ENCODE results near the gene LIN7C. TPM values are rescaled to one million over a fixed set of nuclear protein-coding genes. Genes with fewer than 3 reads are reported as not detected.

Gene LIN7C
- total RNA-seq, 1 experiment from 2014 or later = 26.6 TPM

DNA sequence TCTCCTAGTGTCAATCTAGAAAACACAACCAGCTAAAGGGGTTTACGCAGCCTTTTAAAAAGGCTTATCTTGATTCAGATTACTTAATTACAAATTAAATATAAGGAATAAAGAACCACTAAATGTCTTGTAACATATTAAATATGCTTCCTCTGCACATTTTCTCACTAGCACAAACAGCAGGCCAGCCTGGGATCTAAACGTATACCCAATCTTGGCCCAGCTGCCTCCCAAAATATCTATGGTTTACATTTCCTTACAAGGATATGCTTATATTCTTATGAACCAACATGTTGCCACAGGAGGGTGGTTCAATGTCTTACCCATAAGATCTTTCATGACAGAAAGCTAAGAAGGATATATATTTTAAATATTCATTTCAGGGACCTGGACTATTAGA lies 41.7 kb downstream of the LIN7C start:
- intact Hi-C loops (cut with micrococcal nuclease) = loop anchor here (1.0 kb wide), 1 partner anchor 9 kb away; no protein-coding TSS in a partner anchor
- POLR2A ChIA-PET (ENCODE audit: unreplicated experiment) = no interaction called here
- no peaks in the 10 kb centered on the region for H3F3A ChIP-seq (ENCODE audit: low read length, unreplicated experiment)
- H3K79me2 ChIP-seq (ENCODE audit: low read length) = peaks cover 97% of the 10 kb centered on the region
- no peaks in the 10 kb centered on the region for H3K9me3 ChIP-seq (ENCODE audit: low read length)
- DNase-seq = no peak
- no peaks in the 10 kb centered on the region for H3K9me2 ChIP-seq (replicated peaks; ENCODE audit: low read length)
- H3K4me3 ChIP-seq (ENCODE audit: low read length) = peak overlapping the region; percentile 32; the same call in 1 of the 2 replicates
- H3K9ac ChIP-seq (ENCODE audit: low read length) = no peak overlapping the region
- peak overlapping the region; percentile 74 for H3K27ac ChIP-seq (ENCODE audit: low read length)
- no peak for ATAC-seq
- no peak overlapping the region for H2AFZ ChIP-seq (ENCODE audit: low read length)
- BruUV-seq (replicated peaks) = no TSS peak
- peaks cover 68% of the 10 kb centered on the region for H3K4me1 ChIP-seq (ENCODE audit: insufficient read depth, low read length)
- H3K36me3 ChIP-seq (ENCODE audit: low read depth, low read length) = no peaks in the 10 kb centered on the region
- no peaks in the 10 kb centered on the region for H4K20me1 ChIP-seq (ENCODE audit: low read length)
- no peaks in the 10 kb centered on the region for H3K27me3 ChIP-seq (ENCODE audit: low read length)
- TF ChIP-seq, protein P1, sequence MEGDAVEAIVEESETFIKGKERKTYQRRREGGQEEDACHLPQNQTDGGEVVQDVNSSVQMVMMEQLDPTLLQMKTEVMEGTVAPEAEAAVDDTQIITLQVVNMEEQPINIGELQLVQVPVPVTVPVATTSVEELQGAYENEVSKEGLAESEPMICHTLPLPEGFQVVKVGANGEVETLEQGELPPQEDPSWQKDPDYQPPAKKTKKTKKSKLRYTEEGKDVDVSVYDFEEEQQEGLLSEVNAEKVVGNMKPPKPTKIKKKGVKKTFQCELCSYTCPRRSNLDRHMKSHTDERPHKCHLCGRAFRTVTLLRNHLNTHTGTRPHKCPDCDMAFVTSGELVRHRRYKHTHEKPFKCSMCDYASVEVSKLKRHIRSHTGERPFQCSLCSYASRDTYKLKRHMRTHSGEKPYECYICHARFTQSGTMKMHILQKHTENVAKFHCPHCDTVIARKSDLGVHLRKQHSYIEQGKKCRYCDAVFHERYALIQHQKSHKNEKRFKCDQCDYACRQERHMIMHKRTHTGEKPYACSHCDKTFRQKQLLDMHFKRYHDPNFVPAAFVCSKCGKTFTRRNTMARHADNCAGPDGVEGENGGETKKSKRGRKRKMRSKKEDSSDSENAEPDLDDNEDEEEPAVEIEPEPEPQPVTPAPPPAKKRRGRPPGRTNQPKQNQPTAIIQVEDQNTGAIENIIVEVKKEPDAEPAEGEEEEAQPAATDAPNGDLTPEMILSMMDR (conservative IDR thresholded peaks at IDR 0.05; ENCODE audit: low read depth, low read length) = no peak
- TF ChIP-seq EZH2 (IDR thresholded peaks at IDR 0.05; ENCODE audit: low read length, unreplicated experiment) (no peak), EZH2phosphoT487 (IDR thresholded peaks at IDR 0.05; ENCODE audit: borderline replicate concordance, low read length) (no peak)
- H3K4me2 ChIP-seq (ENCODE audit: low read length) = peak overlapping the region; percentile 69
- CTCF ChIA-PET = interaction anchor here (0.5 to 1.0 kb wide), 4 partner anchors 21 to 259 kb away, joined by 3 to 4 read pairs (median 3); no protein-coding TSS in a partner anchor

DNA sequence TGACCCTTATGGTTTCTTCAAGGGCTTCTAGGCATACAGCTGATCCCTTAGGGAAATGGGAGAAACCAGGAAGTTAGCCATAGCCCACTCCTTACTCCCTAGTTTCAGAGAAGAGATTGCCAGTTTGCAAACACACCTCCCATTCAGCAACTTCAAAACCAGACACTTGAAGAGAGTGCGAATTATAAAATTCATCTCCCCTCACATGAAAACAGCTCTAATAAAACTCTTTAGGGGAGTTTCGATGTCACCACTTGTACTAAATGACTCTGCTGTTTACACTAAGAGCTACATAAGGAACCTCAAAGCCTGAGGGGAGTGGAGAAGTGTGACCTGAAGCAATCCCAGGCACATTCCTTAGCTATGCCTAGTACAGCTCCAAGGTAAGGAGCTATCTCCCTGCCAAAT lies 42.3 kb downstream of the LIN7C start:
- Histone ChIP-seq H3K9me2 (replicated peaks; ENCODE audit: low read length) (no peaks in the 10 kb centered on the region), H3K9me3 (ENCODE audit: low read length) (no peaks in the 10 kb centered on the region), H3K9ac (ENCODE audit: low read length) (peak overlapping the region; percentile 15; the same call in 1 of the 2 replicates), H3K36me3 (ENCODE audit: low read depth, low read length) (no peaks in the 10 kb centered on the region), H3K4me1 (ENCODE audit: insufficient read depth, low read length) (peaks cover 62% of the 10 kb centered on the region), H3F3A (ENCODE audit: low read length, unreplicated experiment) (no peaks in the 10 kb centered on the region), H3K79me2 (ENCODE audit: low read length) (peaks cover 94% of the 10 kb centered on the region), H3K27me3 (ENCODE audit: low read length) (no peaks in the 10 kb centered on the region), H2AFZ (ENCODE audit: low read length) (no peak overlapping the region; the same call in 1 of the 2 replicates), H3K27ac (ENCODE audit: low read length) (peak overlapping the region; percentile 74), H3K4me2 (ENCODE audit: low read length) (peak overlapping the region; percentile 69), H3K4me3 (ENCODE audit: low read length) (peak overlapping the region; percentile 32; the same call in 1 of the 2 replicates), H4K20me1 (ENCODE audit: low read length) (no peaks in the 10 kb centered on the region)
- intact Hi-C loops (cut with micrococcal nuclease) = loop anchor here (1.0 kb wide), 1 partner anchor 8 kb away; no protein-coding TSS in a partner anchor
- CTCF ChIA-PET = interaction anchor here (0.5 to 1.0 kb wide), 5 partner anchors 22 to 1483 kb away, joined by 3 to 4 read pairs (median 3); no protein-coding TSS in a partner anchor
- no TSS peak for BruUV-seq (replicated peaks)
- DNase-seq (peak; percentile 88), ATAC-seq (peak; percentile 70)
- TF ChIP-seq EZH2phosphoT487 (IDR thresholded peaks at IDR 0.05; ENCODE audit: borderline replicate concordance, low read length) = no peak
- POLR2A ChIA-PET (ENCODE audit: unreplicated experiment) = interaction anchor here (0.6 to 0.8 kb wide), 3 partner anchors 8 to 20 kb away, joined by 3 to 19 read pairs (median 3); partner anchors contain the start of gene LGR4

DNA sequence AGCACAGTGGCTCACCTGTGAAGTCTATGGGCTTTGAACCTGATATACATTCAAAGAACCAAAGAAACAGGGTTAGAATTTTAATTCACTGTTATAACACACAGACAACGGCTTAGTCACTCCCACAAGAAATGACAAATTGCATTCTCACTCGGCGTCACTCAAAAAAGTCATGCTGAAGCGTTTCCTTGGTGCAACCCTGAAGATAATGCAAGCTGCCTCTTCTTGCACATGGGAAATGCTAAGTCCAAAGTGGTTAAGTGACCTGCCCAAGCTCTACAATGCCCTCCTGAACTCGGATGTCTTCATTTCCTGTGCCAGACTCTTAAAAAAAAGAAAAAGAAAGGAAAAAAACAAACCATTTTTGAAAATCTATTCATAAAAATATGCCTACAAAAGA lies 44.0 kb downstream of the LIN7C start:
- intact Hi-C loops (cut with micrococcal nuclease) = no loop called here
- peak; percentile 71 for DNase-seq

More for the DNA sequence above, 44.0 kb downstream of the LIN7C start:
- Histone ChIP-seq H3K4me1 (ENCODE audit: insufficient read depth, low read length) (peaks cover 46% of the 10 kb centered on the region), H3K9me3 (ENCODE audit: low read length) (no peaks in the 10 kb centered on the region), H3K27me3 (ENCODE audit: low read length) (no peaks in the 10 kb centered on the region), H3K9me2 (replicated peaks; ENCODE audit: low read length) (no peaks in the 10 kb centered on the region), H4K20me1 (ENCODE audit: low read length) (no peaks in the 10 kb centered on the region), H3K4me3 (ENCODE audit: low read length) (no peak overlapping the region), H3K36me3 (ENCODE audit: low read depth, low read length) (no peaks in the 10 kb centered on the region), H3K79me2 (ENCODE audit: low read length) (peaks cover 92% of the 10 kb centered on the region), H3K9ac (ENCODE audit: low read length) (no peak overlapping the region), H3K27ac (ENCODE audit: low read length) (peak overlapping the region; percentile 37), H2AFZ (ENCODE audit: low read length) (no peak overlapping the region), H3K4me2 (ENCODE audit: low read length) (peak overlapping the region; percentile 56), H3F3A (ENCODE audit: low read length, unreplicated experiment) (no peaks in the 10 kb centered on the region)
- POLR2A ChIA-PET (ENCODE audit: unreplicated experiment) = no interaction called here
- peak; percentile 27; the same call in 1 of the 2 replicates for ATAC-seq
- TF ChIP-seq EZH2phosphoT487 (IDR thresholded peaks at IDR 0.05; ENCODE audit: borderline replicate concordance, low read length) (no peak), EZH2 (IDR thresholded peaks at IDR 0.05; ENCODE audit: low read length, unreplicated experiment) (no peak)
- TF ChIP-seq, protein P1 (conservative IDR thresholded peaks at IDR 0.05; ENCODE audit: low read depth, low read length) = no peak
- no TSS peak for BruUV-seq (replicated peaks)
- CTCF ChIA-PET = no interaction called here
